HG03139 (cell line): ENCODE measurements around the gene PPP6R2.

Experiments used
- ATAC-seq: cut with Tn5 transposase; IDR thresholded peaks from one replicate; pipeline ENCODE4 v1.9.1; 2021; ENCODE audit not compliant: unreplicated experiment

Gene PPP6R2

GRCh38 chr22:50467341-50467740, 124.2 kb downstream of the PPP6R2 start:
- ATAC-seq, result no peak

DNA sequence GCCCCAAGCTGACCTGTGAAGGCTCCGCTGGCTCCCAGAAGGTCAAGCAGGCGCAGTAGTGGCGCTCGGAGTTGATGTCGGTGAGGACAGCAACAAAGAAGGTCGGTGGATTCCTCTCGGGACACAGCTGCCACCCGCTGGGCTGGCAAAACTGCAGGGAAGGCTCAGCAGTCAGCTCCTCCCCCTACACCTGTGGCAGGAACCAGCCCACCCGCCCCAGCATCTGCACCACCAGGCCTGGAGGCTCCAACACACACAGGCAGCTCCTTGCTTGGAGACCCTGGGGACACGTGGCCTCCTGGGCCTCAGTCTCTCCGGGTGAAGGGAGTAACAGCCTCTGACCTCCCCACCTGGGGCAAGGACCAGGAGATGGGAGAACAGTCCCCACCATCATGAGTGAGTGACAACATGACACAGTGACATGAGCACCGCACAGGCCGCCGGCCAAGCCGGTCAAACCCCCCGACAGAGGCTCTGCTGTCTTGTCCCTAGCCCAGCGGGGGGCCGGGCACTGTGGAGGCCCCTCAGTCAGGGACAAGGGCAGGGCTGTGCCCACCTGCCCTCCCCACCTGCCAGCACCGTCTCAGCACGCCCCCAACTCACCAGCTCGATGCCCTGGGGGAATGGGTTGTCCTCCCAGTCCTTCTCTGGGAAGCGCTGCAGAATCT, 124.8 kb downstream of the PPP6R2 start:
- no peak for ATAC-seq

DNA sequence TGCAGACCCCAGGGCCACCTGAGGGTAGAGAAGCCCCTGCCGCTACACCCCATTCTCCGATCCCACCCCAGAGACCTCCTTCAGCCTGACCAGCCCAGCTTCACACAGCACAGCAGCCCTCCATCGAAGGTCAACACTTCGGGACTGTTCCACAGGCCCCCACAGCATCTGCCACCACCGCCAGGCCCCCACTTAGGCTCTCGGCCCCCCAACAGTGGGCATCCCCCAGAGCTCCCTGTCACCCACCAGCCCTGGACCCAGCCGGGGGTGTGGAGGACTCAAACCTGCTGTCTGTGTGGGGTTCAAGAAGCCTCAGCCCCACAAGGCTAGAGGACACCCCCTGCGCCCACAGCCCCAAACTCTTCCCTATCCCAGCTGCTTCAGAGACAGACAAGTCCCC, 125.5 kb downstream of the PPP6R2 start:
- ATAC-seq, result no peak

DNA sequence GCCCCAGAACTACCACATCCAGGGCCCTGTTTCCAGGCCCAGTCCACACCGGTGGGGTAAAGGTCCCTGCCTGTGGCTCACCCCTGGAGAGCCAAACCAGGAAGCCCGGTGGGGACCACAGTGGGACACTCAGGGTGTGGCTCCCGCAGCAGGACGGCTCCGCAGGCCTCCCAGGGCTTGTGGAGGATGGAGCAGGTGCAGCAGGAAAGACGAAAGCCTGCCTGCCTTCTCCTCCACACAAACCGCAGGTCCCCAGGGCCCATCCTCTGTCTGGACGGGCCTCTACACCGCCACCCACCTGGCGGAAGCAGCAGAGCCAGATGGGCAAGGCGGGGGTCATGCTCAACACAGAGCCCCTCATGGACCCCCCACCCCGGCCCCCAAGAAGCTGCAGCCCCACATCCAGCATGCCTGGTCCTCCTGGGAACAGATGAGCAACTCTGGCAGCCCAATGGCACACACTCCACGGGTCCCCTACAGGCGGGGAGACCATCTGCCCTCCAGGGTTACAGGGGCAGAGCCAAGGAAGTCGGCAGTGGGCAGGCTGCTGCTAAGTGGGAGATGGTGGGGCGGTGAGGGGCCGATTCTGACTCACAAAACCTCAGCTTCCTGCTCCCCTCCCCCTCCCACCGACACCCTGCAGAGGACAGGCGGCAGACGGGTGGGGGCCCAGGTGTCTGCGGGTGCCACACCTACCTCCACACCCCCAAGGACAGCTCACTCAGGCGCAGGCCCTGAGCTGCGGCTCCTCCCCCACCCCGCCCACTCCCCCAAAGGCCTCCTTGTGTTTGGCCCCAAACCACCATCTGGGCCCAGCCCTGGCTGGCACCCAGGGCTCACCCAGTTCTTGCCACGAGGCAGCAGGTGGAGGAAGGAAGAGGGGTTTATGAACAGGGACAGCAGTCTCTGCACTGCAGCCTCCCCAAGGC, 126.5 kb downstream of the PPP6R2 start:
- peak; percentile 48 for ATAC-seq

- ATAC-seq, result no peak
Observed at GRCh38 chr22:50470491-50470890, 127.4 kb downstream of the PPP6R2 start.

GRCh38 chr22:50471197-50471847, 128.2 kb downstream of the PPP6R2 start:
- ATAC-seq, result no peak

GRCh38 chr22:50471962-50472361, 128.8 kb downstream of the PPP6R2 start:
- ATAC-seq, result no peak

DNA sequence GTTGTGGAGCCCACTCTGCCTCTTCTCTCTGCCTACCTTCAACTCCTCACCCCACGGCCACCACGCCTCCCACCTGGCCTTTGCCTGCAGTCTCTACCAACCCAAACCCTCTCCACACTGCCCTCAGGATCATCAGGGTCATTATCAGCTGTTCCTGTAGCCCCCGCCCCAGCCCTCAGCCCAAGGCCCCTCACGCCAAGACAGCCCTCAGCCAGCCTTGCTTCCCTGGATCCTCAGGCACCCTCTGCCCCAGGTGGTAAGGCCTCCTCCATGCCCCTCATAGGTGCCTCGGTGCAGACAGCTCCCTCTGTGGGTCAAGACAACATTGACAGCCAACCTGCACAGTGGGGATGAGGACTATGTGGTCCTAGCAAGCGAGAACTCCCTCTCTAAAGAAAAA, 130.0 kb downstream of the PPP6R2 start:
- ATAC-seq, result no peak

GRCh38 chr22:50473855-50474671, 130.9 kb downstream of the PPP6R2 start:
- no peak for ATAC-seq

GRCh38 chr22:50474710-50475651, 131.9 kb downstream of the PPP6R2 start, which contains the start of gene SBF1:
TSS of gene SBF1 (minus strand) at chr22:50475035. CDS start at chr22:50474840, 195 bp downstream.
- peak; percentile 62 for ATAC-seq

GRCh38 chr22:50475652-50476002, 132.5 kb downstream of the PPP6R2 start:
- no peak for ATAC-seq

GRCh38 chr22:50476868-50477267, 133.7 kb downstream of the PPP6R2 start:
- no peak for ATAC-seq

DNA sequence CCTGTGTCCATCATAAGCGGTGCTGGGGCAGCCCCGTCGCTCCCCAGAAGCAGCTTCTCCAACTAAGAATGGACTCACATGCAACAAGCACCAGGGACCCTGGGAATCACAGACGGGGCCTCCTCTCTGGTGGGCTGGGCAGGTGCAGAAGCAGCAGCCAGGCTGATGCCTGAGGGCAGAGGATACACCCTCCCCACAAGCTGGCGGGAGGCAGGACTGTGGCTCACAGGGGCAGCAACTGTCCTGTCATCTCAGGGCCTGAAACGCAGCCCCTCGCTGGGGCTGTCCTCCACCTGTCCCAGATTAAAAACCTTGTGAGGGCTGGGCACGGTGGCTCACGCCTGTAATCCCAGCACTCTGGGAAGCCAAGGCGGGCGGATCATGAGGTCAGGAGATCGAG, 134.8 kb downstream of the PPP6R2 start:
- ATAC-seq, result no peak

GRCh38 chr22:50479721-50480120, 136.6 kb downstream of the PPP6R2 start:
- no peak for ATAC-seq

- no peak for ATAC-seq
Observed at GRCh38 chr22:50481045-50481439, 137.9 kb downstream of the PPP6R2 start.

GRCh38 chr22:50481440-50482106, 138.4 kb downstream of the PPP6R2 start, which contains the start of gene ADM2:
TSS of gene ADM2 (plus strand) at chr22:50481543. CDS start at chr22:50481848, 305 bp downstream.
- ATAC-seq, result no peak

DNA sequence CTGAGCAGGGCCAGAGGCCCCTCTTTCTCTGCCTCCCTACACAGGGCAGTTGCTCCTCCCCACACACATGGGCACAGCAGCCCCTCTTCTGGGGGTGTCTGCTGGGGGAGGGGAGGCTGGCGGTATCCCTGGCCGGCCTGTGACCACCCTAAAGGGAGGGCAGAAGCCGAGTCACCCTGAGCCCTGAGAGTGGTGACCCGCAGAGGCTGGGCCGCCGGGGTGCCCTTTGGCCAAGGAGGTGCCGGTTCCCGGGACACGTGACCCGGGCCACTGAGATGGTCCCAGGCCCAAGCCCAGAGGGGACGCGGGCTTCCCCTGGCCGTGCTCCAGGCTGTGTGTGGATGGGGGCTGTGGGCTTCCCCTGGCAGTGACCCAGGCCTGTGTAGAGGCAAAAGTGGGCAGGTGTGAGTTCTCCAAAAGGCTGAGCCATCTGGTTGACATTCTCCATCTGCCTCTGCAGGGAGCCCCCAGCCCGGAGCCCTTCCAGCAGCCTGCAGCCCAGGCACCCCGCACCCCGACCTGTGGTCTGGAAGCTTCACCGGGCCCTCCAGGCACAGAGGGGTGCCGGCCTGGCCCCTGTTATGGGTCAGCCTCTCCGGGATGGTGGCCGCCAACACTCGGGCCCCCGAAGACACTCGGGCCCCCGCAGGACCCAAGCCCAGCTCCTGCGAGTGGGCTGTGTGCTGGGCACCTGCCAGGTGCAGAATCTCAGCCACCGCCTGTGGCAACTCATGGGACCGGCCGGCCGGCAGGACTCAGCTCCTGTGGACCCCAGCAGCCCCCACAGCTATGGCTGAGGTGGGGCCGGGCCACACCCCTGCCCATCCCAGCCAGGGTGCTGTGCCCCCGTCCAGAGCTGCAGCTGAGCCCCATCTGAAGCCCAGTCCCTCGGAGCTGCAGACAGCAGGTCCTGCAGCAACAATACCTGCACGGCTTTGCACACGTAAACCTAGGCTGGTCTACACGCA, 139.3 kb downstream of the PPP6R2 start:
- no peak for ATAC-seq

- no peak for ATAC-seq
Observed at GRCh38 chr22:50483106-50483505, 140.0 kb downstream of the PPP6R2 start.
